HG03460 (cell line): ENCODE results near the gene ADAMTS12.

Experiments used
- ATAC-seq: cut with Tn5 transposase; IDR thresholded peaks from one replicate; pipeline ENCODE4 v1.9.1; 2021; ENCODE audit not compliant: unreplicated experiment

ADAMTS12 gene

GRCh38 chr5:33769196-33769595 is 122.6 kb downstream of the ADAMTS12 start:
- ATAC-seq: no peak

GRCh38 chr5:33766023-33766422 is 125.8 kb downstream of the ADAMTS12 start:
- no peak for ATAC-seq

GRCh38 chr5:33764786-33765185 is 127.0 kb downstream of the ADAMTS12 start:
- no peak for ATAC-seq

GRCh38 chr5:33763435-33763834 is 128.4 kb downstream of the ADAMTS12 start:
- no peak for ATAC-seq

- no peak for ATAC-seq
Observed at GRCh38 chr5:33762859-33763258, 128.9 kb downstream of the ADAMTS12 start.

GRCh38 chr5:33761139-33761538 is 130.7 kb downstream of the ADAMTS12 start:
- ATAC-seq: no peak

GRCh38 chr5:33758737-33759136 is 133.1 kb downstream of the ADAMTS12 start:
- no peak for ATAC-seq

- no peak for ATAC-seq
Observed at GRCh38 chr5:33756491-33756890, 135.3 kb downstream of the ADAMTS12 start.

GRCh38 chr5:33755231-33755630 is 136.6 kb downstream of the ADAMTS12 start:
- ATAC-seq: no peak

- ATAC-seq: no peak
Observed at GRCh38 chr5:33753704-33754103, 138.1 kb downstream of the ADAMTS12 start.

GRCh38 chr5:33748754-33749153 is 143.0 kb downstream of the ADAMTS12 start:
- ATAC-seq: no peak

GRCh38 chr5:33745101-33745770 is 146.6 kb downstream of the ADAMTS12 start:
- ATAC-seq: no peak

GRCh38 chr5:33743099-33743498 is 148.7 kb downstream of the ADAMTS12 start:
- no peak for ATAC-seq

- no peak for ATAC-seq
Observed at GRCh38 chr5:33742181-33742580, 149.6 kb downstream of the ADAMTS12 start.

- ATAC-seq: no peak
Observed at GRCh38 chr5:33738967-33739366, 152.8 kb downstream of the ADAMTS12 start.

- ATAC-seq: no peak
Observed at GRCh38 chr5:33738097-33738496, 153.7 kb downstream of the ADAMTS12 start.

- ATAC-seq: no peak
Observed at GRCh38 chr5:33737697-33738096, 154.1 kb downstream of the ADAMTS12 start.

- no peak for ATAC-seq
Observed at GRCh38 chr5:33737284-33737683, 154.5 kb downstream of the ADAMTS12 start.

GRCh38 chr5:33736510-33736909 is 155.3 kb downstream of the ADAMTS12 start:
- no peak for ATAC-seq

GRCh38 chr5:33735072-33735471 is 156.7 kb downstream of the ADAMTS12 start:
- no peak for ATAC-seq

- no peak for ATAC-seq
Observed at GRCh38 chr5:33734537-33734936, 157.3 kb downstream of the ADAMTS12 start.

- ATAC-seq: no peak
Observed at GRCh38 chr5:33733225-33733624, 158.6 kb downstream of the ADAMTS12 start.

GRCh38 chr5:33726422-33727165 is 165.2 kb downstream of the ADAMTS12 start:
- ATAC-seq: no peak
